Measurements from ENCODE around the gene AMBP. TPM values are rescaled to one million over a fixed set of nuclear protein-coding genes. Genes with fewer than 3 reads are reported as not detected.

Gene AMBP
- total and polyA plus RNA-seq, 2 of the 13 experiments (the other 11 are each of a cell fraction or from before 2014, with no cell fraction given) = 1,510 to 2,580 TPM

GRCh38 chr9:114059047-114059803 is 18.9 kb downstream of the AMBP start (continued):
- TF ChIP-seq ZHX2 (IDR thresholded peaks at IDR 0.05; ENCODE audit: low read depth) (no peak), ZHX2 (CRISPR knock-in tag; IDR thresholded peaks at IDR 0.05; ENCODE audit: borderline replicate concordance) (no peak), ZNF432 (CRISPR knock-in tag; IDR thresholded peaks at IDR 0.05; ENCODE audit: borderline replicate concordance) (no peak), KDM5A (IDR thresholded peaks at IDR 0.05; ENCODE audit: borderline replicate concordance, low read length) (no peak), ZZZ3 (CRISPR knock-in tag; IDR thresholded peaks at IDR 0.05; ENCODE audit: borderline replicate concordance) (no peak), GPN1 (CRISPR knock-in tag; IDR thresholded peaks at IDR 0.05; ENCODE audit: borderline replicate concordance) (no peak), MAFK (conservative IDR thresholded peaks at IDR 0.05 in 1 of 2, IDR thresholded peaks at IDR 0.05 in 1 of 2; ENCODE audit: low read length in 2 of 2) (no peak), FOXC1 (CRISPR knock-in tag; IDR thresholded peaks at IDR 0.05; ENCODE audit: borderline replicate concordance) (no peak), POLR2AphosphoS5 (IDR thresholded peaks at IDR 0.05; ENCODE audit: low read depth, low read length) (peak; percentile 22), ZNF703 (CRISPR knock-in tag; IDR thresholded peaks at IDR 0.05; ENCODE audit: borderline replicate concordance) (no peak), XRCC5 (optimal IDR thresholded peaks at IDR 0.05; ENCODE audit: low read length) (no peak), SALL1 (CRISPR knock-in tag; IDR thresholded peaks at IDR 0.05) (no peak), ZNF207 (IDR thresholded peaks at IDR 0.05; ENCODE audit: borderline replicate concordance) (no peak), RXRB (CRISPR knock-in tag; IDR thresholded peaks at IDR 0.05; ENCODE audit: borderline replicate concordance) (0 out of 2 replicates have a peak, but pooled peaks have one; percentile 10), ZNF75D (CRISPR knock-in tag; IDR thresholded peaks at IDR 0.05; ENCODE audit: borderline replicate concordance) (no peak), ZNF713 (CRISPR knock-in tag; IDR thresholded peaks at IDR 0.05) (no peak), SRSF1 (optimal IDR thresholded peaks at IDR 0.05; ENCODE audit: low read depth, low read length) (no peak), ZNF547 (CRISPR knock-in tag; IDR thresholded peaks at IDR 0.05) (no peak; the same call in 1 of the 2 replicates), ZNF101 (CRISPR knock-in tag; IDR thresholded peaks at IDR 0.05; ENCODE audit: borderline replicate concordance, low read depth) (no peak)
- TF ChIP-seq, protein P1, sequence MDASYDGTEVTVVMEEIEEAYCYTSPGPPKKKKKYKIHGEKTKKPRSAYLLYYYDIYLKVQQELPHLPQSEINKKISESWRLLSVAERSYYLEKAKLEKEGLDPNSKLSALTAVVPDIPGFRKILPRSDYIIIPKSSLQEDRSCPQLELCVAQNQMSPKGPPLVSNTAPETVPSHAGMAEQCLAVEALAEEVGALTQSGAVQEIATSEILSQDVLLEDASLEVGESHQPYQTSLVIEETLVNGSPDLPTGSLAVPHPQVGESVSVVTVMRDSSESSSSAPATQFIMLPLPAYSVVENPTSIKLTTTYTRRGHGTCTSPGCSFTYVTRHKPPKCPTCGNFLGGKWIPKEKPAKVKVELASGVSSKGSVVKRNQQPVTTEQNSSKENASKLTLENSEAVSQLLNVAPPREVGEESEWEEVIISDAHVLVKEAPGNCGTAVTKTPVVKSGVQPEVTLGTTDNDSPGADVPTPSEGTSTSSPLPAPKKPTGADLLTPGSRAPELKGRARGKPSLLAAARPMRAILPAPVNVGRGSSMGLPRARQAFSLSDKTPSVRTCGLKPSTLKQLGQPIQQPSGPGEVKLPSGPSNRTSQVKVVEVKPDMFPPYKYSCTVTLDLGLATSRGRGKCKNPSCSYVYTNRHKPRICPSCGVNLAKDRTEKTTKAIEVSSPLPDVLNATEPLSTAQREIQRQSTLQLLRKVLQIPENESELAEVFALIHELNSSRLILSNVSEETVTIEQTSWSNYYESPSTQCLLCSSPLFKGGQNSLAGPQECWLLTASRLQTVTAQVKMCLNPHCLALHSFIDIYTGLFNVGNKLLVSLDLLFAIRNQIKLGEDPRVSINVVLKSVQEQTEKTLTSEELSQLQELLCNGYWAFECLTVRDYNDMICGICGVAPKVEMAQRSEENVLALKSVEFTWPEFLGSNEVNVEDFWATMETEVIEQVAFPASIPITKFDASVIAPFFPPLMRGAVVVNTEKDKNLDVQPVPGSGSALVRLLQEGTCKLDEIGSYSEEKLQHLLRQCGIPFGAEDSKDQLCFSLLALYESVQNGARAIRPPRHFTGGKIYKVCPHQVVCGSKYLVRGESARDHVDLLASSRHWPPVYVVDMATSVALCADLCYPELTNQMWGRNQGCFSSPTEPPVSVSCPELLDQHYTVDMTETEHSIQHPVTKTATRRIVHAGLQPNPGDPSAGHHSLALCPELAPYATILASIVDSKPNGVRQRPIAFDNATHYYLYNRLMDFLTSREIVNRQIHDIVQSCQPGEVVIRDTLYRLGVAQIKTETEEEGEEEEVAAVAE (CRISPR knock-in tag; IDR thresholded peaks at IDR 0.05; ENCODE audit: borderline replicate concordance) = peak; percentile 44; the same call in 1 of the 2 replicates
